T-helper 17 cell (primary cell): Measurements from ENCODE around the gene G6PC2. TPM values are rescaled to one million over a fixed set of nuclear protein-coding genes. Genes with fewer than 3 reads are reported as not detected.
"Not testable (repeated sequence)": the region's sequence is repeated elsewhere in the genome, so short reads cannot be mapped to it uniquely, and the experiment has no call there.

Experiments
- ATAC-seq: fragments of 150-1000 bp; cut with Tn5 transposase; 2 replicates; pipeline ENCODE4 v1.10.0; 2021; ENCODE audit warnings: mild to moderate bottlenecking, moderate library complexity
- DNase-seq, 3 donors: peaks; one replicate each; pipeline versions ENCODE4 v3.0.0 to v3.0.0-alpha.2; 2020 to 2021
- H3K9me3 ChIP-seq: one replicate; pipeline ENCODE4 v1.7.0; 2013; ENCODE audit warnings: low read length, mild to moderate bottlenecking; ENCODE audit not compliant: control insufficient read depth, poor library complexity, severe bottlenecking
- H3K27ac Mint-ChIP-seq: one replicate; pipeline ENCODE4 v1.8.0; 2022; ENCODE audit warnings: mild to moderate bottlenecking, moderate library complexity, mixed read lengths
- H3K27me3 Mint-ChIP-seq: one replicate; pipeline ENCODE4 v1.8.0; 2022; ENCODE audit warnings: mixed read lengths
- H3K36me3 Mint-ChIP-seq: one replicate; pipeline ENCODE4 v1.8.0; 2022; ENCODE audit warnings: low read depth, mixed read lengths
- H3K4me1 Mint-ChIP-seq: one replicate; pipeline ENCODE4 v1.8.0; 2022; ENCODE audit warnings: mild to moderate bottlenecking, mixed read lengths
- H3K4me3 Mint-ChIP-seq: one replicate; pipeline ENCODE4 v1.8.0; 2022; ENCODE audit warnings: mild to moderate bottlenecking, moderate library complexity, mixed read lengths
- total RNA-seq, 4 donors: library from RNA in 2 of 4; stranded (reverse) in 2 of 4; gene quantifications; one replicate each; pipeline ENCODE4 v1.2.3 and lab custom pipeline; 2022 to 2026

The G6PC2 gene
- total RNA-seq, result not detected
- 0 reads per million in 2 donors for total RNA-seq (lab: John Stamatoyannopoulos, UW)

GRCh38 chr2:168901003-168901402 is at the start of gene G6PC2:
TSS of gene G6PC2 (plus strand) at chr2:168901291. CDS start at chr2:168901332, 41 bp downstream.
- Mint-ChIP-seq H3K4me3 (no peak within 1 kb of the TSS), H3K36me3 (no peaks in the 10 kb centered on the region), H3K27ac (no peak within 1 kb of the TSS), H3K27me3 (peaks cover 41% of the 10 kb centered on the region), H3K4me1 (no peaks in the 10 kb centered on the region)
- no peak for DNase-seq
- no peaks in the 10 kb centered on the region for H3K9me3 ChIP-seq
- ATAC-seq, result no peak

- Mint-ChIP-seq H3K27me3 (no peaks in the 10 kb centered on the region), H3K4me3 (no peak overlapping the region), H3K27ac (no peak overlapping the region), H3K36me3 (no peaks in the 10 kb centered on the region), H3K4me1 (no peaks in the 10 kb centered on the region)
- no peaks in the 10 kb centered on the region for H3K9me3 ChIP-seq
- no peak for ATAC-seq
- no peak for DNase-seq
Measured at GRCh38 chr2:168851674-168852320, 49.3 kb upstream of the G6PC2 start.

- H3K9me3 ChIP-seq, result no peaks in the 10 kb centered on the region
- H3K36me3 Mint-ChIP-seq, result no peaks in the 10 kb centered on the region
- H3K27ac Mint-ChIP-seq, result no peak overlapping the region
- H3K4me1 Mint-ChIP-seq, result no peaks in the 10 kb centered on the region
- no peaks in the 10 kb centered on the region for H3K27me3 Mint-ChIP-seq
- H3K4me3 Mint-ChIP-seq, result no peak overlapping the region
- ATAC-seq (no peak), DNase-seq (no peak)
Measured at GRCh38 chr2:168852481-168852880, 48.6 kb upstream of the G6PC2 start.

GRCh38 chr2:168853471-168853870 is 47.6 kb upstream of the G6PC2 start:
- H3K4me3 Mint-ChIP-seq, result no peak overlapping the region
- ATAC-seq (no peak), DNase-seq (no peak)
- no peak overlapping the region for H3K27ac Mint-ChIP-seq
- H3K36me3 Mint-ChIP-seq, result no peaks in the 10 kb centered on the region
- no peaks in the 10 kb centered on the region for H3K4me1 Mint-ChIP-seq
- H3K27me3 Mint-ChIP-seq, result no peaks in the 10 kb centered on the region
- H3K9me3 ChIP-seq, result no peaks in the 10 kb centered on the region

- DNase-seq (no peak), ATAC-seq (no peak)
- no peaks in the 10 kb centered on the region for H3K9me3 ChIP-seq
- Mint-ChIP-seq H3K27ac (no peak overlapping the region), H3K4me1 (no peaks in the 10 kb centered on the region), H3K4me3 (no peak overlapping the region), H3K27me3 (no peaks in the 10 kb centered on the region), H3K36me3 (no peaks in the 10 kb centered on the region)
Measured at GRCh38 chr2:168854651-168855050, 46.4 kb upstream of the G6PC2 start.

GRCh38 chr2:168855601-168856000 is 45.5 kb upstream of the G6PC2 start:
- Mint-ChIP-seq H3K36me3 (no peaks in the 10 kb centered on the region), H3K27me3 (no peaks in the 10 kb centered on the region)
- ATAC-seq, result no peak

GRCh38 chr2:168858146-168858545 is 42.9 kb upstream of the G6PC2 start:
- ATAC-seq, result no peak

More at GRCh38 chr2:168855601-168856000, 45.5 kb upstream of the G6PC2 start:
- DNase-seq, result no peak
- no peak overlapping the region for H3K4me3 Mint-ChIP-seq
- no peaks in the 10 kb centered on the region for H3K9me3 ChIP-seq
- no peaks in the 10 kb centered on the region for H3K4me1 Mint-ChIP-seq
- H3K27ac Mint-ChIP-seq, result no peak overlapping the region

GRCh38 chr2:168867164-168867563 is 33.9 kb upstream of the G6PC2 start:
- H3K4me1 Mint-ChIP-seq, H3K27ac Mint-ChIP-seq, H3K27me3 Mint-ChIP-seq, ATAC-seq, H3K4me3 Mint-ChIP-seq, H3K36me3 Mint-ChIP-seq, H3K9me3 ChIP-seq, DNase-seq: not testable (repeated sequence)

More at GRCh38 chr2:168858146-168858545, 42.9 kb upstream of the G6PC2 start:
- H3K4me3 Mint-ChIP-seq, result no peak overlapping the region
- no peak overlapping the region for H3K27ac Mint-ChIP-seq
- no peak for DNase-seq
- H3K4me1 Mint-ChIP-seq, result no peaks in the 10 kb centered on the region
- H3K27me3 Mint-ChIP-seq, result no peaks in the 10 kb centered on the region
- H3K9me3 ChIP-seq, result no peaks in the 10 kb centered on the region
- H3K36me3 Mint-ChIP-seq, result no peaks in the 10 kb centered on the region

- not testable (repeated sequence) for H3K4me1 Mint-ChIP-seq, DNase-seq, H3K4me3 Mint-ChIP-seq, ATAC-seq, H3K9me3 ChIP-seq, H3K36me3 Mint-ChIP-seq, H3K27ac Mint-ChIP-seq, H3K27me3 Mint-ChIP-seq
Measured at GRCh38 chr2:168870369-168870768, 30.7 kb upstream of the G6PC2 start.

GRCh38 chr2:168870824-168871223 is 30.3 kb upstream of the G6PC2 start:
- H3K36me3 Mint-ChIP-seq, H3K9me3 ChIP-seq, H3K27me3 Mint-ChIP-seq, H3K27ac Mint-ChIP-seq, H3K4me1 Mint-ChIP-seq, ATAC-seq, H3K4me3 Mint-ChIP-seq, DNase-seq: not testable (repeated sequence)

- H3K4me3 Mint-ChIP-seq, result no peak overlapping the region
- no peaks in the 10 kb centered on the region for H3K9me3 ChIP-seq
- DNase-seq, result no peak
- H3K27ac Mint-ChIP-seq, result peak overlapping the region; percentile 24
- H3K4me1 Mint-ChIP-seq, result no peaks in the 10 kb centered on the region
- ATAC-seq, result no peak
- H3K27me3 Mint-ChIP-seq, result no peaks in the 10 kb centered on the region
- H3K36me3 Mint-ChIP-seq, result no peaks in the 10 kb centered on the region
Measured at GRCh38 chr2:168874368-168875054, 26.6 kb upstream of the G6PC2 start.

- ATAC-seq, H3K27me3 Mint-ChIP-seq, H3K4me3 Mint-ChIP-seq, H3K27ac Mint-ChIP-seq, DNase-seq, H3K4me1 Mint-ChIP-seq, H3K36me3 Mint-ChIP-seq, H3K9me3 ChIP-seq: not testable (repeated sequence)
Measured at GRCh38 chr2:168882163-168882562, 18.9 kb upstream of the G6PC2 start.

- Mint-ChIP-seq H3K27ac (peak overlapping the region; percentile 56), H3K27me3 (no peaks in the 10 kb centered on the region)
- no peak for DNase-seq
Measured at GRCh38 chr2:168884975-168885374, 16.1 kb upstream of the G6PC2 start.

GRCh38 chr2:168889635-168890005 is 11.5 kb upstream of the G6PC2 start:
- ATAC-seq, result no peak
- no peaks in the 10 kb centered on the region for H3K27me3 Mint-ChIP-seq
- no peak for DNase-seq
- H3K27ac Mint-ChIP-seq, result no peak overlapping the region
- H3K9me3 ChIP-seq, result no peaks in the 10 kb centered on the region
- peaks cover 11% of the 10 kb centered on the region for H3K4me1 Mint-ChIP-seq
- peaks cover 2% of the 10 kb centered on the region for H3K36me3 Mint-ChIP-seq
- peak overlapping the region; percentile 100 for H3K4me3 Mint-ChIP-seq

More at GRCh38 chr2:168884975-168885374, 16.1 kb upstream of the G6PC2 start:
- Mint-ChIP-seq H3K4me1 (peaks cover 12% of the 10 kb centered on the region), H3K36me3 (no peaks in the 10 kb centered on the region), H3K4me3 (no peak overlapping the region)
- no peaks in the 10 kb centered on the region for H3K9me3 ChIP-seq
- ATAC-seq, result no peak
